ENCODE results near the gene CXADR. TPM values are rescaled to one million over a fixed set of nuclear protein-coding genes. Genes with fewer than 3 reads are reported as not detected.

CXADR gene
- total RNA-seq, 2 experiments from 2014 or later: 6.3 to 6.6 TPM

DNA sequence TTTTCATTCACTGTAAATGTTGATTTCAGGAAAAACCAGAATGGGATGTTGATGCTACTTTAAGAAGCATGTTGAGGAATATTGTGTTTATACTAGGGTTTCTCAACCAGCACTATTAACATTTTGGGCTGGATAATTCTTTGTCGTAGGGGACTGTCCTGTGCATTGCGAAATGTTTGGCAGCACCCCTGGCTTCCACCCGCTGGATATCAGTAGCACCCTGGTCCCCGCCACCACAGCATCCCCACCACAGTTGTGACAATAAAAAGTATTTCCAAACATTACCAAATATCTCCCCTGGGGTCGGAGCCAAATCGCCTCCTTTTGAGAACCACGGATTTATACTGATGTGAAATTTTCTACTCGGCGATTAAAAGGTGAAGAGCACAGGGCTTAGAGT is 57.9 kb downstream of the CXADR start:
- H3K36me3 ChIP-seq (ENCODE audit: insufficient read depth, low read length): no peaks in the 10 kb centered on the region
- DNase-seq (ENCODE audit: low spot score): no peak
- no peaks in the 10 kb centered on the region for H4K20me1 ChIP-seq (ENCODE audit: insufficient read depth, low read length)
- no peak overlapping the region for H2AFZ ChIP-seq (ENCODE audit: low read length)
- no TSS peak for BruUV-seq (replicated peaks)
- H3K27ac ChIP-seq (ENCODE audit: low read depth, low read length, poor library complexity, severe bottlenecking): no peak overlapping the region
- no peak overlapping the region for H3K4me3 ChIP-seq (ENCODE audit: low read depth, low read length, poor library complexity, severe bottlenecking)
- intact Hi-C loops (cut with micrococcal nuclease; ENCODE audit: unreplicated experiment): no loop called here
- CTCF ChIA-PET (ENCODE audit: unreplicated experiment): no interaction called here
- no peaks in the 10 kb centered on the region for H3K79me2 ChIP-seq (ENCODE audit: insufficient read depth, low read depth, low read length)
- POLR2A ChIA-PET: interaction anchor here (0.7 kb wide), 2 partner anchors 269 to 879 kb away, joined by 3 read pairs; no protein-coding TSS in a partner anchor
- H3K4me2 ChIP-seq (ENCODE audit: low read length): no peak overlapping the region
- TF ChIP-seq, protein P1, sequence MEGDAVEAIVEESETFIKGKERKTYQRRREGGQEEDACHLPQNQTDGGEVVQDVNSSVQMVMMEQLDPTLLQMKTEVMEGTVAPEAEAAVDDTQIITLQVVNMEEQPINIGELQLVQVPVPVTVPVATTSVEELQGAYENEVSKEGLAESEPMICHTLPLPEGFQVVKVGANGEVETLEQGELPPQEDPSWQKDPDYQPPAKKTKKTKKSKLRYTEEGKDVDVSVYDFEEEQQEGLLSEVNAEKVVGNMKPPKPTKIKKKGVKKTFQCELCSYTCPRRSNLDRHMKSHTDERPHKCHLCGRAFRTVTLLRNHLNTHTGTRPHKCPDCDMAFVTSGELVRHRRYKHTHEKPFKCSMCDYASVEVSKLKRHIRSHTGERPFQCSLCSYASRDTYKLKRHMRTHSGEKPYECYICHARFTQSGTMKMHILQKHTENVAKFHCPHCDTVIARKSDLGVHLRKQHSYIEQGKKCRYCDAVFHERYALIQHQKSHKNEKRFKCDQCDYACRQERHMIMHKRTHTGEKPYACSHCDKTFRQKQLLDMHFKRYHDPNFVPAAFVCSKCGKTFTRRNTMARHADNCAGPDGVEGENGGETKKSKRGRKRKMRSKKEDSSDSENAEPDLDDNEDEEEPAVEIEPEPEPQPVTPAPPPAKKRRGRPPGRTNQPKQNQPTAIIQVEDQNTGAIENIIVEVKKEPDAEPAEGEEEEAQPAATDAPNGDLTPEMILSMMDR (conservative IDR thresholded peaks at IDR 0.05; ENCODE audit: low read length): no peak
- no peak for TF ChIP-seq EZH2phosphoT487 (IDR thresholded peaks at IDR 0.05; ENCODE audit: borderline replicate concordance, low read depth, low read length)
- no peaks in the 10 kb centered on the region for H3K4me1 ChIP-seq (ENCODE audit: insufficient read depth, low read length, poor library complexity, severe bottlenecking)
- no peaks in the 10 kb centered on the region for H3K9me2 ChIP-seq (ENCODE audit: insufficient read depth, low read length)
- H3K9me3 ChIP-seq (ENCODE audit: low read length): no peaks in the 10 kb centered on the region

DNA sequence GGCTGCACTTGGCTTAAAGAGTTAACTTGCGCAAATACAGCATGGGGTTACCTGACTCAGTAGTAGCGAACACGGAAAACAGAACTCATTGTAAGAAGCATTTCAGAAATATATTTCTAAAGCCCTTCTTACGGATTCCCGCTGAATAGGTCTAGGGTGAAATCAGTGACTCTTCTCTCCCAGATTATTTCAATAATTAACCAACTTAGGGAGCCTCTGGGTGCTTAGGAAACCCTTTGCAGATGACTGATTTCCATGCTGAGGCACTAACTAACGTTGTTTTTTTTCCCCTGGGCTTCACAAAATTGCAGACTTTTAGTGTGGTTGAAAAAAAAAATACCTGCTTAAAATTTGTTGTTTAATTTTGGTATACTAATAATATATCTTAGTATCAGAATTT is 59.6 kb downstream of the CXADR start:
- no peak for DNase-seq (ENCODE audit: low spot score)
- ChIA-PET POLR2A (no interaction called here), CTCF (ENCODE audit: unreplicated experiment) (no interaction called here)
- TF ChIP-seq, protein P1 (conservative IDR thresholded peaks at IDR 0.05; ENCODE audit: low read length): no peak
- no peak for TF ChIP-seq EZH2phosphoT487 (IDR thresholded peaks at IDR 0.05; ENCODE audit: borderline replicate concordance, low read depth, low read length)
- Histone ChIP-seq H3K4me2 (ENCODE audit: low read length) (no peak overlapping the region), H4K20me1 (ENCODE audit: insufficient read depth, low read length) (no peaks in the 10 kb centered on the region), H3K79me2 (ENCODE audit: insufficient read depth, low read depth, low read length) (no peaks in the 10 kb centered on the region), H2AFZ (ENCODE audit: low read length) (no peak overlapping the region), H3K27ac (ENCODE audit: low read depth, low read length, poor library complexity, severe bottlenecking) (no peak overlapping the region), H3K9me3 (ENCODE audit: low read length) (no peaks in the 10 kb centered on the region), H3K36me3 (ENCODE audit: insufficient read depth, low read length) (no peaks in the 10 kb centered on the region), H3K9me2 (ENCODE audit: insufficient read depth, low read length) (no peaks in the 10 kb centered on the region), H3K4me1 (ENCODE audit: insufficient read depth, low read length, poor library complexity, severe bottlenecking) (no peaks in the 10 kb centered on the region), H3K4me3 (ENCODE audit: low read depth, low read length, poor library complexity, severe bottlenecking) (no peak overlapping the region)
- intact Hi-C loops (cut with micrococcal nuclease; ENCODE audit: unreplicated experiment): no loop called here
- no TSS peak for BruUV-seq (replicated peaks)

DNA sequence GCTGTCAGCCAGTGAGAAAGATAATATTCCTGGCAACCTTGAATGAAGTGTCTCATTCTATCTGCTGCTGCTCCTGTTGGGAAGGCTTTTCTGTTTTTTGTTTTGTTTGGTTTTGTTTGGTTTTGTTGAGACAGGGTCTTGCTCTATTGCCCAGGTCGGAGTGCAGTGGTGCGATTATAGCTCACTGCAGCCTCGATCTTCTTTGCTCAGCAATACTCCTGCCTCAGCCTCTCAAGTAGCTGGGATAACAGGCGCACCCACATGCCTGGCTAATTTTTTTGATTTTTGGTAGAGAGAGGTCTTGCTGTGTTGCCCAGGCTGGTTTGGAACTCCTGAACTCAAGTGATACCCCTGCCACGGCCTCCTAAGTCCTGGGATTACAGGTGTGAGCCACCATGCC is 62.2 kb downstream of the CXADR start:
- Histone ChIP-seq H3K9me3 (ENCODE audit: low read length) (no peaks in the 10 kb centered on the region), H3K9me2 (ENCODE audit: insufficient read depth, low read length) (no peaks in the 10 kb centered on the region), H4K20me1 (ENCODE audit: insufficient read depth, low read length) (no peaks in the 10 kb centered on the region), H2AFZ (ENCODE audit: low read length) (no peak overlapping the region), H3K27ac (ENCODE audit: low read depth, low read length, poor library complexity, severe bottlenecking) (no peak overlapping the region), H3K4me2 (ENCODE audit: low read length) (no peak overlapping the region), H3K4me3 (ENCODE audit: low read depth, low read length, poor library complexity, severe bottlenecking) (no peak overlapping the region), H3K36me3 (ENCODE audit: insufficient read depth, low read length) (no peaks in the 10 kb centered on the region), H3K79me2 (ENCODE audit: insufficient read depth, low read depth, low read length) (no peaks in the 10 kb centered on the region), H3K4me1 (ENCODE audit: insufficient read depth, low read length, poor library complexity, severe bottlenecking) (no peaks in the 10 kb centered on the region)
- POLR2A ChIA-PET: interaction anchor here (1.6 kb wide), 1 partner anchor 11 kb away, joined by 3 read pairs; no protein-coding TSS in a partner anchor
- no TSS peak for BruUV-seq (replicated peaks)
- no peak for DNase-seq (ENCODE audit: low spot score)
- CTCF ChIA-PET (ENCODE audit: unreplicated experiment): no interaction called here
- intact Hi-C loops (cut with micrococcal nuclease; ENCODE audit: unreplicated experiment): no loop called here
- TF ChIP-seq, protein P1 (conservative IDR thresholded peaks at IDR 0.05; ENCODE audit: low read length): no peak
- no peak for TF ChIP-seq EZH2phosphoT487 (IDR thresholded peaks at IDR 0.05; ENCODE audit: borderline replicate concordance, low read depth, low read length)

All from OCI-LY7 (cell line).